Suppressor macrophage treated with lipopolysaccharide for 1 hour (primary cell): Measurements from ENCODE around the gene ORC6.
A peak's percentile ranks its signal among the peaks of the same experiment; 100 is the strongest.

ENCODE experiments used
- DNase-seq, 3 donors: peaks; one replicate each; pipeline ENCODE4 v3.0.0-alpha.2; 2020 to 2022

Gene ORC6

DNA sequence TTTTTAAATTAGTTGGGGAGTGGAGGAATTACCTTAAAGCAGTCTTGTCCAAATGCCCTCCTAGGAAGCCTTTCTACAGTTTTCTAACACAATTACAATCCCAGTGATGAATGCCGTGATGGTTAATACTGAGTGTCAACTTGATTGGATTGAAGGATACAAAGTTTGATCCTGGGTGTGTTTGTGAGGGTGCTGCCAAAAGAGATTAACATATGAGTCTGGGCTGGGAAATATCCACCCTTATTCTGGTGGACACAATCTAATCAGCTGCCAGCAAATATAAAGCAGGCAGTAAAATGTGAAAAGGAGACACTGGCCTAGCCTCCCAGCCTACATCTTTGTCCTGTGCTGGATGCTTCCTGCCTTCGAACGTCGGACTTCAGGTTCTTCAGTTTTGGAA is 12.2 kb downstream of the ORC6 start:
- DNase-seq = no peak

- no peak for DNase-seq
Observed at GRCh38 chr16:46702030-46702429, 12.6 kb downstream of the ORC6 start.

DNA sequence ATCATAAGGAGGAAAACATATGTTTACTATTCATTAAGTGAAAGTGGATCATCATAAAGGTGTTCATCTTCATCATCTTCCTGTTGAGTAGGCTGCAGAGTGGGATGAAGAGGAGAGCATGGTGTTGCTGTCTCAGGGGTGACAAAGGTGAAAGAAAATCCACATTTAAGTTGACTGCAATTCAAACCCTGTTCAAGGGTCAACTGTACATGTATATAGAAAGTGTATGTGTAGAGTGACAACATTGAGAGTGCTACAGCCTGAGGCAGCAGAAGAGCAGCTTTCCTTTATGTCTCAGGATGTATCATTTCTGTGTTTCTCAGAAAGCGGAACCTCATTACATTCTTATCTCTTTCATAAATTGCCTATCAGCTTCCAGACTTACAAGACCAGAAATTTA is 17.2 kb downstream of the ORC6 start:
- DNase-seq = no peak

GRCh38 chr16:46709469-46710005 is 20.1 kb downstream of the ORC6 start:
- DNase-seq = peak; percentile 73 to 92 (median 90)

- DNase-seq = peak; percentile 69 to 80 (median 76)
Observed at GRCh38 chr16:46711106-46712058, 21.9 kb downstream of the ORC6 start.

DNA sequence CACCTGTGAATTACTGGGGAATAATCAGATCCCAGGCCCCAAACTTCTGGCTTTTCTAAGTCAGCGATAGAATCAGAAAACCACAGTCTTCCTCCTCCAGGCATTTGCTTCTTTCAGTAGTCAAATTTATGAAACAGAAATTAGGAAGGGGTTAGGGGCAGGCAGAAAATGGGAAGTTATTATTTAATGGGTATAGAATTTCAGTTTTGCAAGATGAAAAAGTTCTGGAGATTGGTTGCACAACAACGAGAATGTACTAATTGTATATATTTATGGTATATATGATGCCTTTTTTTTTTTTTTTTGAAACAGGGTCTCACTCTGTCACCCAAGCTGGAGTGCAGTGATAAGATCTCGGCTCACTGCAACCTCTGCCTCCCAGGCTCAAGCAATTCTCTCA is 23.5 kb downstream of the ORC6 start:
- peak; percentile 59 to 78 (median 76) for DNase-seq

- DNase-seq = no peak
Observed at GRCh38 chr16:46713634-46714033, 24.2 kb downstream of the ORC6 start.

- no peak for DNase-seq
Observed at GRCh38 chr16:46714797-46715591, 25.5 kb downstream of the ORC6 start.

- no peak for DNase-seq
Observed at GRCh38 chr16:46715769-46716305, 26.4 kb downstream of the ORC6 start.

DNA sequence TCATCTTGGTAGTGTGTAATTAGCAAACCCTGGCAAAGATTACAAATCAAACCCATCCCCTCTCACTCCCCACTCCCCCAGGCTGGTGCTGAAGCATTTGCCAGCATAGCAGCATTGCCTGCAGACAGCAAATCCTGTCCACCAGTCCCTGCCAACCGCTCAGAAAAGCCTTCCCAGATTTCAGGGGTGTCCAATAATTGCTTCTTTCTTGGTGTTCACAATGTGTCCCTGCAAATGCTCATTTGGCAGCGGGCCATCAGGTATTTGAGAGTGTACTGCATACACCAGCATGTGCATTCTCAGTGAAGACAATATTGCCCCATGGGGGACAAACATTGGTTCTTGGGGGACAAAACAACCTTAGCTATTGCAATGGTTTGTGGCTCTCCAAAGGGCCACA is 28.2 kb downstream of the ORC6 start:
- no peak for DNase-seq

GRCh38 chr16:46718214-46718613 is 28.8 kb downstream of the ORC6 start:
- no peak for DNase-seq

- DNase-seq = no peak
Observed at GRCh38 chr16:46719528-46719927, 30.1 kb downstream of the ORC6 start.

DNA sequence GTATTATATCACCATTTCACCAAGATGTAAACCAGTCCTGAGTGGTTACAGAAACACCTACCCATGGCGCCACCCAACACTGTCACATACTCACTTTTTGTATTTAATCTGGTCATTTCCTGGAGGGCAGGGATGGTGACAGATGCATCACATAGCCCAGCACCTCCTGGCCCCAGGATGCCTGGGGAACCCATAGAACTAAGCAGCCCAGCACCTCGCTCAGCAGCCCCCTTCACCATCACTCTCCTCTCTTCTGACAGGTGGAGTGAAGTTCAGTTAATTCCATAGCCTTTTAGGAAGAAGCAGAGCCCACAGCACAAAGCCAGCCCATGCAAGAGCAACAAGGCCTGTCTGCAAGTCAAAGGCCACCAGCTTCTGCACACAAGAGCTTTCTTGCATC is 31.2 kb downstream of the ORC6 start:
- DNase-seq = no peak

DNA sequence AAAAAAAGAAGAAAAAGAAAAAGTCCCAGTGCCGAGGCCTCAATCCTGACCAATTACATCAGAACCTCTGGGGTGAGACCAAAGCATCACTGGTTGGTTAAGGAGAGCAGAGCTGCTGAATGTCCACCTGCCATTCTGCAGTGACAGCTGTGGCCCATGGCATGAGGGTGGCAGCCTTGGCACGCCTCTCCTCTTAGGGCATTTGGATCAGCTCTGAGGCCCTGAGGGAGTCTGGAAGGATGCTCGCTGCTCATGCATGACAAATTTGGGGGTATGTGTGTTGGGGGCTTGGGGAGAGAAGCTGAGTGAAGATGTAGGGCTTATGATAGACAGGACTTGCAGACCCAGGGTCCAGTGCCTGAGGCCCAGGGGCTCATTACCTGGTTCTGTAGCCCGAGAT is 32.4 kb downstream of the ORC6 start:
- DNase-seq = no peak

GRCh38 chr16:46727184-46727583 is 37.7 kb downstream of the ORC6 start:
- DNase-seq = no peak

DNA sequence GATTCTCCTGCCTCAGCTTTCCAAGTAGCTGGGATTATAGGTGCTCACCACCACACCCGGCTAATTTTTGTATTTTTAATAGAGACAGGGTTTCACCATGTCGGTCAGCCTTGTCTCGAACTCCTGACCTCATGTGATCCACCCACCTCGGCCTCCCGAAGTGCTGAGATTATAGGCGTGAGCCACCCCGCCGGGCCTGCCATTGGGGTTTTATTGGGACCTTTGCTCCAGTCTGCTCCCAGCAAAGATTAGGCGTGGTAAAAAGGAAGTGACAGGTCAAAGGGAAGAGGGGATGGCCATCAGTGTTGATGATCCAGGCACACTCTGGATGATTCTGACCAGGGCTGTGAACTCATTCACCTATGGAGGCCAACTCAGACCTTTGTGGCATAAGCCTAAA is 38.2 kb downstream of the ORC6 start:
- DNase-seq = no peak

DNA sequence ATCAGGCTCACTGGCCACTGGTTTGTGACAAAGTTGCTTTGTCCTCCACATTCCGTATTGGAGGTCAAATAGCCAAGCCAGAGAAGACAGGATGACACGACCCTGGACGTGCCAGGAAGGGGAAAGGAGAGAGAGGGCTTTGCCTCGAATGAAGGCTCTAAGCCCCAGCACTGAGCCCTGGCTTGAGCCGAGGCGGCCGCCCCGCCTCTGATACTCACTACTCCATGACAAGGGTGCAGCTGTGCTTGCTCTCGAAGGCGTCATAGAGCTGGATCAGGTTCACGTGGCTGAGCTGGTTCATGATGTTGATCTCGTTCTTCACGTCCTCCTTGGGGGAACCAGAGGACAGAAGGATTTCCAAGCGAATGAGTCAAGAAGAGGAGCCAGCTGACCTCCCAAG is 39.3 kb downstream of the ORC6 start:
- DNase-seq = peak in 1 of 3 donors; percentile 25

DNA sequence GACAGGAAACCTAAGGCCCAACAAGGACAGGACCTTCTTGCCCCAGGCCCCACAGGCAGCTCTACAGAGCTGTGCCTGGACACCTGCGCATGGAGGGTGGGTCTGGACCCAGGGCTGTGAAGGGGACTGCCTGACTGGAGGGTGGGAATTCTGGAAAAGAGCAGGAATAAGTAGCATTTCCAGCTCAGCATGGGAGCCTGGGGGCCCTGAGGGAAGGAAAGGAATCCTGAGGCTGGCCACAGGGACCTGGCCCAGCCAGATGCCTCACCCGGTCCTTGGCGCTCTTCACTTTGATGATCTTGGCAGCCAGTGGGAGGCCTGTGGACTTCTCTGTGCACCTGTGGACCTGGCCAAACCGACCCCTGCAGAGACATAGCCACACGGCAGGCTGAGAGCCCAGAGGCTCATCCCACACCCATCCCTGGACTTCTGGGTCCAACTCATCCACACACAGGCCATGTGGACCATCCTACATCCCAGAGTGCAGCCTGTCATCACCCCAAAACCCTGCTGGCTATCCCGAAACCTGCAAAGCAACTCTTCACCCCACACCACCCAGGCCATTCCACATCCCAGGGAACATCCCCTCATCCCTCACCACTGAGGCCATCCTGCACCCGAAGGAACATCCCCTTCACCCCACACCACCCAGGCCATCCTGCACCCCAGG is 40.0 kb downstream of the ORC6 start:
- DNase-seq = no peak

GRCh38 chr16:46730126-46730525 is 40.7 kb downstream of the ORC6 start:
- no peak for DNase-seq

- DNase-seq = no peak
Observed at GRCh38 chr16:46730801-46731690, 41.6 kb downstream of the ORC6 start.

DNA sequence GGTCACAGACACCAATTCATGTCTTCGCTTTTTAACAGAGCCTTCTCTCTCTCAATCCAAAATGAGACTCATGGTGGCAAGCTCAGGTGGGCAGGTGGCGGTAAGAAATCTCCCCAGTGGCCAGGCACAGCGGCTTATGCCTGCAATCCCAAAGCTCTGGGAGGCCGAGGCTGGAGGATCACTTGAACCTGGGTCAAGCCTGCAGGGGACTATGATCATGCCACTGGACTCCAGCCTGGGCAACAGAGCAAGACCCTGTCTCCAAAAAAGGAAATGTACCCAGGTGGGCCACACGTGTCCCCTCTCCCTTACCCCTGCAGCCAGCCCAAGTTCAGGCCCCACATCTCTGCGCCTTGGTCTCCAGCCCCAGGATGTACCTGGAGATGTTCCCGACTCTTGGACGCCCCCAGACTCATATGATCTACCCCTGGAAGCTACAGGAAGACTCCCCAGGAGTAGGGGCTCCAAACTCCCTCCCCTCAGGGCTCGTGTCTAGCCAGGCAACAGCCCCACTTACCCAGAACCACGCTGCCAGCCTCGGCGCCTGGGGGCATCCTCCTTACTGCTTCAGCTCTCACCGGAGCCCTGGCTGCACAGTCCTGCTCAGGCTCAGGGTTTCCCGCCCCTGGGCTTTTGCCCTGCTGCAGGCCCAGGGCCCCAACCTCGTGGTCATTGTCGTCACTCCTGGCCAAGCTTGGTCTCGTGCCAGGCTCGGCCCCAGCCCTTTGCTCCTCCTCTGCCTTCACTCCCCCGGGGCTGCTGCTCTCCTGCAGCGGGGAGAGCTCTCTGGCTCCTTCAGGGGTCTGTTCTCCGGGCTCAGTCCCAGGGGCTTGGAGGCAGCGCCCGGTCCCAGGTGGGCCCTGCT is 42.5 kb downstream of the ORC6 start:
- DNase-seq = no peak
